T-helper 17 cell (primary cell): ENCODE results near the gene PLPP7. TPM values are rescaled to one million over a fixed set of nuclear protein-coding genes. Genes with fewer than 3 reads are reported as not detected.
A peak's percentile ranks its signal among the peaks of the same experiment; 100 is the strongest.
"Not testable (repeated sequence)": the region's sequence is repeated elsewhere in the genome, so short reads cannot be mapped to it uniquely, and the experiment has no call there.

Experiments
- ATAC-seq: fragments of 150-1000 bp; cut with Tn5 transposase; 2 replicates; pipeline ENCODE4 v1.10.0; 2021; ENCODE audit warnings: mild to moderate bottlenecking, moderate library complexity
- DNase-seq, 3 donors: peaks; one replicate each; pipeline versions ENCODE4 v3.0.0 to v3.0.0-alpha.2; 2020 to 2021
- H3K9me3 ChIP-seq: one replicate; pipeline ENCODE4 v1.7.0; 2013; ENCODE audit warnings: low read length, mild to moderate bottlenecking; ENCODE audit not compliant: control insufficient read depth, poor library complexity, severe bottlenecking
- H3K27ac Mint-ChIP-seq: one replicate; pipeline ENCODE4 v1.8.0; 2022; ENCODE audit warnings: mild to moderate bottlenecking, moderate library complexity, mixed read lengths
- H3K27me3 Mint-ChIP-seq: one replicate; pipeline ENCODE4 v1.8.0; 2022; ENCODE audit warnings: mixed read lengths
- H3K36me3 Mint-ChIP-seq: one replicate; pipeline ENCODE4 v1.8.0; 2022; ENCODE audit warnings: low read depth, mixed read lengths
- H3K4me1 Mint-ChIP-seq: one replicate; pipeline ENCODE4 v1.8.0; 2022; ENCODE audit warnings: mild to moderate bottlenecking, mixed read lengths
- H3K4me3 Mint-ChIP-seq: one replicate; pipeline ENCODE4 v1.8.0; 2022; ENCODE audit warnings: mild to moderate bottlenecking, moderate library complexity, mixed read lengths
- total RNA-seq, 4 donors: library from RNA in 2 of 4; stranded (reverse) in 2 of 4; gene quantifications; one replicate each; pipeline ENCODE4 v1.2.3 and lab custom pipeline; 2022 to 2026

PLPP7 gene
- total RNA-seq, 2 donors from 2014 or later: 0.17 TPM; not detected in 1

- Mint-ChIP-seq H3K27ac (no peak overlapping the region), H3K4me3 (no peak overlapping the region), H3K27me3 (no peaks in the 10 kb centered on the region), H3K36me3 (no peaks in the 10 kb centered on the region), H3K4me1 (no peaks in the 10 kb centered on the region)
- no peak for ATAC-seq
- H3K9me3 ChIP-seq: no peaks in the 10 kb centered on the region
- no peak for DNase-seq
Measured at GRCh38 chr9:131330814-131331600, 41.5 kb downstream of the PLPP7 start.

GRCh38 chr9:131331996-131332395, 42.5 kb downstream of the PLPP7 start:
- not testable (repeated sequence) for H3K27me3 Mint-ChIP-seq, ATAC-seq, H3K9me3 ChIP-seq, H3K27ac Mint-ChIP-seq, DNase-seq, H3K36me3 Mint-ChIP-seq, H3K4me1 Mint-ChIP-seq, H3K4me3 Mint-ChIP-seq

GRCh38 chr9:131333771-131334628, 44.5 kb downstream of the PLPP7 start:
- H3K36me3 Mint-ChIP-seq: no peaks in the 10 kb centered on the region
- DNase-seq: no peak
- H3K4me3 Mint-ChIP-seq: no peak overlapping the region
- peaks cover 3% of the 10 kb centered on the region for H3K4me1 Mint-ChIP-seq
- no peaks in the 10 kb centered on the region for H3K9me3 ChIP-seq
- no peak for ATAC-seq
- H3K27ac Mint-ChIP-seq: no peak overlapping the region
- H3K27me3 Mint-ChIP-seq: no peaks in the 10 kb centered on the region

GRCh38 chr9:131334629-131335367, 45.3 kb downstream of the PLPP7 start:
- Mint-ChIP-seq H3K4me1 (peaks cover 3% of the 10 kb centered on the region), H3K27ac (no peak overlapping the region), H3K4me3 (no peak overlapping the region), H3K36me3 (no peaks in the 10 kb centered on the region), H3K27me3 (no peaks in the 10 kb centered on the region)
- no peak for DNase-seq
- ATAC-seq: no peak
- H3K9me3 ChIP-seq: no peaks in the 10 kb centered on the region

GRCh38 chr9:131335368-131335755, 45.8 kb downstream of the PLPP7 start:
- peaks cover 3% of the 10 kb centered on the region for H3K4me1 Mint-ChIP-seq
- no peaks in the 10 kb centered on the region for H3K9me3 ChIP-seq
- ATAC-seq (no peak), DNase-seq (no peak)
- no peak overlapping the region for H3K4me3 Mint-ChIP-seq
- H3K27me3 Mint-ChIP-seq: no peaks in the 10 kb centered on the region
- no peaks in the 10 kb centered on the region for H3K36me3 Mint-ChIP-seq
- no peak overlapping the region for H3K27ac Mint-ChIP-seq

- H3K9me3 ChIP-seq: no peaks in the 10 kb centered on the region
- Mint-ChIP-seq H3K27ac (peak overlapping the region; percentile 91), H3K4me3 (no peak overlapping the region), H3K27me3 (no peaks in the 10 kb centered on the region), H3K36me3 (no peaks in the 10 kb centered on the region), H3K4me1 (peaks cover 3% of the 10 kb centered on the region)
- no peak for DNase-seq
- ATAC-seq: no peak
Measured at GRCh38 chr9:131337131-131337848, 47.8 kb downstream of the PLPP7 start.

GRCh38 chr9:131339212-131339611, 49.7 kb downstream of the PLPP7 start:
- H3K36me3 Mint-ChIP-seq, H3K9me3 ChIP-seq, H3K27me3 Mint-ChIP-seq, DNase-seq, H3K4me1 Mint-ChIP-seq, ATAC-seq, H3K27ac Mint-ChIP-seq, H3K4me3 Mint-ChIP-seq: not testable (repeated sequence)

- not testable (repeated sequence) for DNase-seq, H3K9me3 ChIP-seq, H3K4me1 Mint-ChIP-seq, H3K4me3 Mint-ChIP-seq, ATAC-seq, H3K27me3 Mint-ChIP-seq, H3K27ac Mint-ChIP-seq, H3K36me3 Mint-ChIP-seq
Measured at GRCh38 chr9:131344931-131345535, 55.5 kb downstream of the PLPP7 start.

GRCh38 chr9:131346559-131346958, 57.0 kb downstream of the PLPP7 start:
- DNase-seq (no peak), ATAC-seq (no peak)
- no peak overlapping the region for H3K4me3 Mint-ChIP-seq
- peaks cover 6% of the 10 kb centered on the region for H3K27me3 Mint-ChIP-seq
- H3K9me3 ChIP-seq: no peaks in the 10 kb centered on the region
- H3K4me1 Mint-ChIP-seq: peaks cover 10% of the 10 kb centered on the region
- H3K36me3 Mint-ChIP-seq: peaks cover 2% of the 10 kb centered on the region
- no peak overlapping the region for H3K27ac Mint-ChIP-seq

- peaks cover 6% of the 10 kb centered on the region for H3K27me3 Mint-ChIP-seq
- no peaks in the 10 kb centered on the region for H3K9me3 ChIP-seq
- no peak for DNase-seq
- no peak for ATAC-seq
- no peak overlapping the region for H3K4me3 Mint-ChIP-seq
- H3K4me1 Mint-ChIP-seq: peaks cover 10% of the 10 kb centered on the region
- peaks cover 2% of the 10 kb centered on the region for H3K36me3 Mint-ChIP-seq
- H3K27ac Mint-ChIP-seq: no peak overlapping the region
Measured at GRCh38 chr9:131347376-131348020, 58.0 kb downstream of the PLPP7 start.

- peaks cover 2% of the 10 kb centered on the region for H3K36me3 Mint-ChIP-seq
- no peak overlapping the region for H3K27ac Mint-ChIP-seq
- DNase-seq (no peak), ATAC-seq (no peak)
- no peak overlapping the region for H3K4me3 Mint-ChIP-seq
- H3K27me3 Mint-ChIP-seq: no peaks in the 10 kb centered on the region
- H3K4me1 Mint-ChIP-seq: peaks cover 10% of the 10 kb centered on the region
- H3K9me3 ChIP-seq: no peaks in the 10 kb centered on the region
Measured at GRCh38 chr9:131348631-131349521, 59.4 kb downstream of the PLPP7 start.
